Breast epithelium (tissue), 3 donors: ENCODE data around the gene THPO.
"Not testable (repeated sequence)": the region's sequence is repeated elsewhere in the genome, so short reads cannot be mapped to it uniquely, and the experiment has no call there.

Experiments
- CTCF ChIP-seq, 3 donors: fragments of 450-650 bp; IDR thresholded peaks; one replicate each; pipeline ENCODE4 v1.5.1; 2016 to 2017; ENCODE audit warnings: antibody characterized with exemption in 3 of 3, mild to moderate bottlenecking in 3 of 3, moderate library complexity in 3 of 3
- POLR2A ChIP-seq: fragments of 450-650 bp; IDR thresholded peaks from one replicate; pipeline ENCODE4 v1.6.1; 2016; ENCODE audit warnings: antibody characterized with exemption, mild to moderate bottlenecking, moderate library complexity
- POLR2AphosphoS5 ChIP-seq, 3 donors: sonication (generic); formaldehyde crosslinking; IDR thresholded peaks; one replicate each; pipeline ENCODE4 v1.6.1; 2017; ENCODE audit warnings: antibody characterized with exemption in 3 of 3

DNA sequence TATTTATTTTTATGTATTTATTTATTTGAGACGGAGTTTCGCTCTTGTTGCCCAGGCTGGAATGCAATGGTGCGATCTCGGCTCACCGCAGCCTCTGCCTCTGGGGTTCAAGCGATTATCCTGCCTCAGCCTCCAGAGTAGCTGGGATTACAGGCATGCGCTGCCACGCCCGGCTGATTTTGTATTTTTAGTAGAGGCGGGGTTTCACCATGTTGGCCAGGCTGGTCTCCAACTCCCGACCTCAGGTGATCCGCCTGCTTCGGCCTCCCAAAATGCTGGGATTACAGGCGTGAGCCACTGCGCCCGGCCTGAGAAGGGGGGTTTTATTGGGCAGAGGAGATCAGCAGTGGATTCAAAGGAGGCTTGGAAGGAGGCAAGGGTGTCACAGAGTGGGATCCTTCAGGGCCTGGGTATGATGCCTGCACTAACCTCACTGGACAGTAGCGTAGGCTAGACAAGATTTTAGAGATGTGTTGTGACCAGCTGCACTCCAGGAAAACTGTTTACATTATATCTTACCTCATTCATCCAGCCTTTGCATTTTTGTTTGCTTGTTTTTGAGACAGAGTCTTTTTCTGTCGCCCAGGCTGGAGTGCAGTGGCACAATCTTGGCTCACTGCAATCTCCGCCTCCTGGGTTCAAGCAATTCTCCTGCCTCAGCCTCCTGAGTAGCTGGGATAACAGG is 38.4 kb downstream of the THPO start:
- TF ChIP-seq POLR2AphosphoS5 (IDR thresholded peaks at IDR 0.05); CTCF (IDR thresholded peaks at IDR 0.05); POLR2A: not testable (repeated sequence)
